Hepatocyte (in vitro differentiated cells): ENCODE measurements around the gene CYS1.

Source experiments
- CTCF ChIP-seq: fragments of 200-600 bp; sonication (generic); IDR thresholded peaks from 2 replicates; pipeline ENCODE4 v1.5.1; 2016; ENCODE audit warnings: antibody characterized with exemption, mild to moderate bottlenecking; ENCODE audit not compliant: poor library complexity
- EZH2 ChIP-seq: fragments of 200-600 bp; sonication (generic); IDR thresholded peaks from 2 replicates; pipeline ENCODE4 v1.6.1; 2016; ENCODE audit warnings: antibody characterized with exemption, mild to moderate bottlenecking, borderline replicate concordance
- EZH2phosphoT487 ChIP-seq: fragments of 200-600 bp; sonication (generic); IDR thresholded peaks from one replicate; pipeline ENCODE4 v1.6.1; 2018; ENCODE audit warnings: antibody characterized with exemption, mild to moderate bottlenecking, low read depth, moderate library complexity; ENCODE audit not compliant: unreplicated experiment, severe bottlenecking

GRCh38 chr2:10031886-10032745, 48.1 kb downstream of the CYS1 start:
- TF ChIP-seq EZH2phosphoT487, result no peak
- TF ChIP-seq CTCF, result no peak
- no peak for TF ChIP-seq EZH2
